ENCODE data around the gene OR2B2. TPM values are rescaled to one million over a fixed set of nuclear protein-coding genes. Genes with fewer than 3 reads are reported as not detected.

Gene OR2B2
- polyA plus RNA-seq, 1 donor: not detected

Other genes starting within 250 kb of the OR2B2 start
- 0.07 TPM for gene OR2B6, start 44.8 kb upstream of the OR2B2 start, polyA plus RNA-seq
- 2.7 TPM for gene ZNF165, start 168.2 kb upstream of the OR2B2 start, polyA plus RNA-seq
- 10.0 TPM for gene ZSCAN16, start 212.2 kb upstream of the OR2B2 start, polyA plus RNA-seq
- gene ZKSCAN8, start 229.5 kb upstream of the OR2B2 start, polyA plus RNA-seq: 21.9 TPM

Data from large intestine (tissue), 1 donor.